Sigmoid colon (tissue), 7 donors: Measurements from ENCODE around the gene STIL. TPM values are rescaled to one million over a fixed set of nuclear protein-coding genes. Genes with fewer than 3 reads are reported as not detected.
A peak's percentile ranks its signal among the peaks of the same experiment; 100 is the strongest.
"Not testable (repeated sequence)": the region's sequence is repeated elsewhere in the genome, so short reads cannot be mapped to it uniquely, and the experiment has no call there.

Source experiments
- DNase-seq: peaks from one replicate; pipeline ENCODE4 v3.0.0-alpha.2; 2019
- H3K27ac ChIP-seq, 4 donors: fragments of 200-600 bp; sonication (generic); one replicate each; pipeline ENCODE4 v1.5.1; 2016 to 2019; ENCODE audit warnings: mild to moderate bottlenecking in 1 of 4
- H3K27me3 ChIP-seq, 3 donors: fragments of 200-600 bp; sonication (generic); one replicate each; pipeline ENCODE4 v1.5.1; 2019; ENCODE audit warnings: mild to moderate bottlenecking in 1 of 3
- H3K36me3 ChIP-seq, 4 donors: fragments of 200-600 bp; sonication (generic); one replicate each; pipeline ENCODE4 v1.5.1; 2016 to 2019
- H3K4me1 ChIP-seq, 4 donors: fragments of 200-600 bp; sonication (generic); one replicate each; pipeline ENCODE4 v1.5.1; 2017 to 2019
- H3K4me3 ChIP-seq, 4 donors: fragments of 200-600 bp; sonication (generic); one replicate each; pipeline ENCODE4 v1.5.1; 2017 to 2019; ENCODE audit warnings: mild to moderate bottlenecking in 2 of 4, moderate library complexity in 1 of 4
- H3K9me3 ChIP-seq, 4 donors: fragments of 200-600 bp in 3 of 4; sonication (generic) in 3 of 4; one replicate each; pipeline versions ENCODE4 v1.5.1 to v1.6.1; 2013 to 2019
- EP300 ChIP-seq, 4 donors: sonication (generic); formaldehyde crosslinking; IDR thresholded peaks; one replicate each; pipeline ENCODE4 v1.6.1; 2017; ENCODE audit warnings: antibody characterized with exemption in 4 of 4
- POLR2A ChIP-seq, 2 donors: fragments of 450-650 bp; IDR thresholded peaks; one replicate each; pipeline ENCODE4 v1.6.1; 2016; ENCODE audit warnings: antibody characterized with exemption in 2 of 2, mild to moderate bottlenecking in 2 of 2, moderate library complexity in 2 of 2
- POLR2AphosphoS5 ChIP-seq, 4 donors: sonication (generic); formaldehyde crosslinking; IDR thresholded peaks; one replicate each; pipeline ENCODE4 v1.6.1; 2017; ENCODE audit warnings: antibody characterized with exemption in 4 of 4
- WGBS, 2 donors: extraction: QIAGEN DNeasy Blood & Tissue Kit; methylation state at CpG; one replicate each; pipeline ENCODE4 v1.1.7; 2013; 5-methylcytosine and 5-hydroxymethylcytosine counted together
- intact Hi-C: fragments of 100-400 bp; cut with DNase I; formaldehyde crosslinking; loops from one replicate; pipeline ENCODE4 v1.15.1; 2023
- polyA plus RNA-seq, 3 donors: library from polyadenylated mRNA; stranded (reverse); fragments of 200-250 nt; gene quantifications; one replicate each; pipeline ENCODE4 v1.2.3, GENCODE V29; 2013
- total RNA-seq, 4 donors: library from RNA; depleted of rRNA; stranded (reverse); fragments of >200 nt; gene quantifications; one replicate each; pipeline ENCODE4 v1.1.0, GENCODE V29; 2016
- TF ChIP-seq, protein P1 (sequence below), 4 experiments: fragments of 450-650 bp in 3 of 4; fragments of 200-600 bp in 1 of 4; IDR thresholded peaks; one replicate each; pipeline ENCODE4 v1.5.1; 2016 to 2019; ENCODE audit warnings: antibody characterized with exemption in 4 of 4, mild to moderate bottlenecking in 3 of 4, moderate library complexity in 2 of 4
- donor health status: healthy with polysubstance abuse.
- donor health status: Bipolar disorder and iron deficiency.
- donor health status: healthy.

STIL gene
- total and polyA plus RNA-seq, 7 donors, result 0.28 to 5.7 (median 0.71) TPM

DNA sequence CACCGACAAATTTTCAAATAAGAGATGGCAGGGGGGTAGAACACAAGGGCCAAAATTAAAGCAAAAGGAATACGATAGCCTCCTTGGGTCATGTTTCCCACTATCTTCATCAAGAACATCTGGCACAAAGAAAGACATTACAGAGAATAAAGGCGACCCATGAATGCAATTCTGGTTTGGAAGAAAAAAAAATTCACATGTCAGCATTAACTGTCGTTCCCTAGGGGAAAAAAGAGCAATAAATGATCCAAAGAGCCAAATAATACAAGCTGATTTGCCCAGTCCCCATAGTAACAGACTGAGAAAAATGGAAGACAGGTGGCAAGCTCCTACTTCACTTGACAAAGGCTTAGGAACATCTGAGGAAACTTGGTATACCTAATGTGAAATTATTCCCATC lies 4.5 kb downstream of the STIL start:
- Histone ChIP-seq H3K4me1 (peaks cover 0 to 11% (median 8%) of the 10 kb centered on the region in 4 donors), H3K4me3 (no peak overlapping the region), H3K36me3 (no peaks in the 10 kb centered on the region), H3K27me3 (no peaks in the 10 kb centered on the region), H3K27ac (no peak overlapping the region), H3K9me3 (no peaks in the 10 kb centered on the region)
- DNase-seq, result no peak
- TF ChIP-seq POLR2A (IDR thresholded peaks at IDR 0.05) (no peak), EP300 (IDR thresholded peaks at IDR 0.05) (no peak), POLR2AphosphoS5 (IDR thresholded peaks at IDR 0.05) (no peak)
- TF ChIP-seq, protein P1, sequence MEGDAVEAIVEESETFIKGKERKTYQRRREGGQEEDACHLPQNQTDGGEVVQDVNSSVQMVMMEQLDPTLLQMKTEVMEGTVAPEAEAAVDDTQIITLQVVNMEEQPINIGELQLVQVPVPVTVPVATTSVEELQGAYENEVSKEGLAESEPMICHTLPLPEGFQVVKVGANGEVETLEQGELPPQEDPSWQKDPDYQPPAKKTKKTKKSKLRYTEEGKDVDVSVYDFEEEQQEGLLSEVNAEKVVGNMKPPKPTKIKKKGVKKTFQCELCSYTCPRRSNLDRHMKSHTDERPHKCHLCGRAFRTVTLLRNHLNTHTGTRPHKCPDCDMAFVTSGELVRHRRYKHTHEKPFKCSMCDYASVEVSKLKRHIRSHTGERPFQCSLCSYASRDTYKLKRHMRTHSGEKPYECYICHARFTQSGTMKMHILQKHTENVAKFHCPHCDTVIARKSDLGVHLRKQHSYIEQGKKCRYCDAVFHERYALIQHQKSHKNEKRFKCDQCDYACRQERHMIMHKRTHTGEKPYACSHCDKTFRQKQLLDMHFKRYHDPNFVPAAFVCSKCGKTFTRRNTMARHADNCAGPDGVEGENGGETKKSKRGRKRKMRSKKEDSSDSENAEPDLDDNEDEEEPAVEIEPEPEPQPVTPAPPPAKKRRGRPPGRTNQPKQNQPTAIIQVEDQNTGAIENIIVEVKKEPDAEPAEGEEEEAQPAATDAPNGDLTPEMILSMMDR (IDR thresholded peaks at IDR 0.05), result no peak
- 91 to 95% methylated on average over 4 of the region's 4 CpGs for WGBS, 2 donors
- intact Hi-C loops, result no loop called here

DNA sequence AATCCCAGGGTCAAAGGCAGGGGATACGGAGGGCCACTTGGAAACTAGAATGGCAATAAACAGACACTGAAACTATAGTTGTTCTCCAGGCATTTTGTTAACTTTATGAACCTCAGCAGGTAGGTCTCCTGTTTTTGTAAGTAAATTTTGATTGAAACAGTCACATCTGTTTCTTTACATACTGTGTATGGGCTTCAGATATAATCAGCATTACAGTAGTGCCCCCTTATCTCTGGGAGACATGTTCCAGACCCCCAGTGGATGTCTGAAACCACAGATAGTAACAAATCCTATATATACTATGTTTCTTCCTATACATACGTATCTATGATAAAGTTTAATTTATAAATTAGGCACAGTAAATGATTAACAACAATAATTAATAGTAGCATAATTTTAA lies 11.5 kb downstream of the STIL start:
- Histone ChIP-seq H3K36me3 (no peaks in the 10 kb centered on the region), H3K9me3 (no peaks in the 10 kb centered on the region), H3K27ac (no peak overlapping the region), H3K27me3 (no peaks in the 10 kb centered on the region), H3K4me1 (no peaks in the 10 kb centered on the region), H3K4me3 (no peak overlapping the region)
- TF ChIP-seq POLR2AphosphoS5 (IDR thresholded peaks at IDR 0.05), result no peak
- TF ChIP-seq EP300 (IDR thresholded peaks at IDR 0.05), result no peak
- TF ChIP-seq, protein P1 (IDR thresholded peaks at IDR 0.05), result no peak
- no peak for TF ChIP-seq POLR2A (IDR thresholded peaks at IDR 0.05)
- no peak for DNase-seq
- intact Hi-C loops, result no loop called here
- 95 to 97% methylated on average over 2 of the region's 2 CpGs for WGBS, 2 donors

DNA sequence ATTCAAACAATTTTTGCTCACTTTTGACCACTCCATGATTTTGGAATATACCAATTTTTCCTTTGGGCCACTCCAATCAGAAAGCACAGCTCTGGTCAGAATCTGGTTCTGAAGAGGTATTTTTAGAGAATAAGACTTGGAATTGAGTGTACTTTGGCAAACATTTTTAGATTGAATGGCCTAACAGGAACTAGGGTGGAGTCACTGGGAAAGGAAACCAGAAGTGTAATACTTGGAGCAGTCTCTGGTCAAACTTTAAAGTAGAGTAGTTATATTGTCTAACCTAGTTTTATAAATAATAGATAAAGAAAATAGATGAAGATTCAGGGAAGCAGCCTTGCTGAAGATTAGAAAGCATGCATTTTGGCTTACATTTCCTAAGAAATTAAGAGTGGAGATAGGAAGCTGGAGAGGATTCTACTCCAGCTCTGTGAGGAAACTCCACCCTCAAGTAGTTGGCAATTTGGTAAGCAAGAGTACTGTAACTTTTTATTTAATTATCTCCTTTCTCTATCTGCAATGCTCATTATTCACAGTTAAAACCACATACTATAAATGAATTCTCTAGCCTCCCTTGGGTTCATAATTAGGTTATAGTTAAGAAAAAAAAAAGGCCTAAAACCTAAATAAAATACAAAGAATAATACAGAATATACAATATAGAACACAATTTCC lies 15.8 kb downstream of the STIL start:
- TF ChIP-seq POLR2AphosphoS5 (IDR thresholded peaks at IDR 0.05) (no peak), POLR2A (IDR thresholded peaks at IDR 0.05) (no peak), EP300 (IDR thresholded peaks at IDR 0.05) (no peak)
- TF ChIP-seq, protein P1 (IDR thresholded peaks at IDR 0.05), result no peak
- DNase-seq, result no peak
- no peaks in the 10 kb centered on the region for H3K9me3 ChIP-seq
- H3K36me3 ChIP-seq, result no peaks in the 10 kb centered on the region
- H3K27ac ChIP-seq, result peak overlapping the region in 1 of 4 donors; percentile 24
- intact Hi-C loops, result no loop called here
- no peaks in the 10 kb centered on the region for H3K4me1 ChIP-seq
- H3K4me3 ChIP-seq, result no peak overlapping the region
- H3K27me3 ChIP-seq, result no peaks in the 10 kb centered on the region

DNA sequence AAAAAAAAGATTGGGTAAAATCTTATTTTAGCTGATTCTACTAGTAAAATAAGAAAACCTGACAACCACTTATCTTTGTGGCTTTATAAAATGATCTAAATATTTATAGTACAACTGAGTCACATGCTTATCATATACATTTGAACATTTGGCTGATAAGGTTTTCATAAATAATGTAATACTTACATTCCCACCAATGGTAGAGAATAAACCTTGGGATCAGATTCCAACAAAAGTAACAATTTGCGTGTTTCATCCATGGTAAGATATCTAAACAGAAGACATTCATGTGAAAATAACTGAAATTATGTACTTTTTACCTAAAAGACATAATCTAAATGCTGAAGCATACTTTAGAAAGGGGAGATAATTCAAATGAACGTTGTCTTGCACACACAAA lies 18.4 kb downstream of the STIL start:
- Histone ChIP-seq H3K4me1 (no peaks in the 10 kb centered on the region), H3K9me3 (no peaks in the 10 kb centered on the region), H3K36me3 (no peaks in the 10 kb centered on the region), H3K4me3 (no peak overlapping the region), H3K27me3 (no peaks in the 10 kb centered on the region), H3K27ac (no peak overlapping the region)
- 90 to 94% methylated on average over 2 of the region's 2 CpGs for WGBS, 2 donors
- TF ChIP-seq, protein P1 (IDR thresholded peaks at IDR 0.05), result no peak
- TF ChIP-seq POLR2A (IDR thresholded peaks at IDR 0.05) (no peak), EP300 (IDR thresholded peaks at IDR 0.05) (no peak), POLR2AphosphoS5 (IDR thresholded peaks at IDR 0.05) (no peak)
- intact Hi-C loops, result no loop called here
- DNase-seq, result no peak

DNA sequence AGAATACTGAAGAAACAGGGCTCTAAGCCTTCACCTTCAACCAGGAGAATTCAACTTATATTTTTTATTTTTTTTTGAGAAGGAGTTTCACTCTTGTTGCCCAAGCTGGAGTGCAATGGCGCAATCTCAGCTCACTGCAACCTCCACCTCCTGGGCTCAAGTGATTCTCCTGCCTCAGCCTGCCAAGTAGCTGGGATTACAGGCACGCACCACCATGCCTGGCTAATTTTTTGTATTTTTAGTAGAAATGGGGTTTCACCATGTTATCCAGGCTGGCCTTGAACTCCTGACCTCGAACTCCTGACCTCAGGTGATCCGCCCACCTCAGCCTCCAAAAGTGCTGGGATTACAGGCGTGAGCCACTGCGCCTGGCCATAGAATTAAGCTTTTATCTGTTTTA lies 19.1 kb downstream of the STIL start:
- H3K36me3 ChIP-seq, H3K4me3 ChIP-seq, H3K4me1 ChIP-seq, DNase-seq, intact Hi-C loops, H3K27ac ChIP-seq, H3K9me3 ChIP-seq, H3K27me3 ChIP-seq: not testable (repeated sequence)
- 97 to 99% methylated on average over 6 of the region's 6 CpGs for WGBS, 2 donors

DNA sequence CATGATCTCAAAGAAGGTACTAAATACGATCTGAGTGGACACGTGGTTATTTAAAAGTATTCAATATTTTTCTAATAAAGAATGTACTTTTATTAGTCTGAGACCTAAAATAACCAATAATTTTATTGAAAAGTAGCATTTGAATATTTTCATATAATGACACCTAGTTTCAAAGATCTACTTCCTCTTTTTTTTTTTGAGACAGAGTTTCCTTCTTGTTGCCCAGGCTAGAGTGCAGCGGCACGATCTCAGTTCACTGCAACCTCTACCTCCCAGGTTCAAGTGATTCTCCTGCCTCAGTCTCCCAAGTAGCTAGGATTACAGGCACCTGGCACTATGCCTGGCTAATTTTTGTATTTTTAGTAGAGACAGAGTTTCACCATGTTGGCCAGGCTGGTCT lies 25.8 kb downstream of the STIL start:
- H3K27me3 ChIP-seq, DNase-seq, H3K4me1 ChIP-seq, H3K36me3 ChIP-seq, H3K27ac ChIP-seq, H3K4me3 ChIP-seq, intact Hi-C loops, H3K9me3 ChIP-seq: not testable (repeated sequence)
- WGBS, 2 donors, result 70 to 94% methylated on average over 4 of the region's 4 CpGs
